H9 (cell line): ENCODE results near the gene NLRX1. TPM values are rescaled to one million over a fixed set of nuclear protein-coding genes. Genes with fewer than 3 reads are reported as not detected.
A peak's percentile ranks its signal among the peaks of the same experiment; 100 is the strongest.

ENCODE experiments used
- DNase-seq: peaks from one replicate; pipeline ENCODE4 v3.0.0-alpha.2; 2017
- H2AFZ ChIP-seq: one replicate; pipeline ENCODE4 v1.6.1; 2013; ENCODE audit warnings: mild to moderate bottlenecking, low read length, control low read depth, moderate library complexity
- H2AK5ac ChIP-seq: 2 replicates; pipeline ENCODE4 v1.6.1; 2013; ENCODE audit warnings: low read length, control low read depth, mixed read lengths; ENCODE audit not compliant: insufficient read length
- H2BK120ac ChIP-seq: one replicate; pipeline ENCODE4 v1.6.1; 2013; ENCODE audit warnings: low read depth, mild to moderate bottlenecking, low read length, control low read depth, inconsistent platforms; ENCODE audit not compliant: poor library complexity, severe bottlenecking
- H2BK12ac ChIP-seq: 2 replicates; pipeline ENCODE4 v1.6.1; 2013; ENCODE audit warnings: low read length, control low read depth, mixed read lengths, low read depth; ENCODE audit not compliant: insufficient read length
- H2BK15ac ChIP-seq: 2 replicates; pipeline ENCODE4 v1.6.1; 2013; ENCODE audit warnings: low read depth, low read length, control low read depth
- H2BK20ac ChIP-seq: one replicate; pipeline ENCODE4 v1.6.1; 2013; ENCODE audit warnings: low read depth, mild to moderate bottlenecking, low read length, control low read depth, inconsistent platforms; ENCODE audit not compliant: poor library complexity, severe bottlenecking
- H2BK5ac ChIP-seq: 2 replicates; pipeline ENCODE4 v1.6.1; 2013; ENCODE audit warnings: low read length, control low read depth, mixed read lengths; ENCODE audit not compliant: insufficient read length
- H3K14ac ChIP-seq: 2 replicates; pipeline ENCODE4 v1.6.1; 2013; ENCODE audit warnings: low read length, control low read depth; ENCODE audit not compliant: insufficient read depth
- H3K18ac ChIP-seq: 2 replicates; pipeline ENCODE4 v1.6.1; 2013; ENCODE audit warnings: low read depth, mild to moderate bottlenecking, mixed read lengths, low read length, control low read depth; ENCODE audit not compliant: insufficient read length
- H3K23ac ChIP-seq: 2 replicates; pipeline ENCODE4 v1.6.1; 2013; ENCODE audit warnings: low read length, control low read depth, mixed read lengths, low read depth; ENCODE audit not compliant: insufficient read length
- H3K23me2 ChIP-seq: 2 replicates; pipeline ENCODE4 v1.6.1; 2013; ENCODE audit warnings: low read depth, mild to moderate bottlenecking, mixed read lengths, low read length, control low read depth; ENCODE audit not compliant: insufficient read length, poor library complexity, severe bottlenecking
- H3K27ac ChIP-seq: 2 replicates; pipeline ENCODE4 v1.5.1; 2013; ENCODE audit warnings: low read length, control low read depth, mixed read lengths, low read depth; ENCODE audit not compliant: insufficient read length
- H3K27me3 ChIP-seq: 2 replicates; pipeline ENCODE4 v1.6.1; 2013; ENCODE audit warnings: low read length, control low read depth, inconsistent platforms; ENCODE audit not compliant: insufficient read depth
- H3K4ac ChIP-seq: 2 replicates; pipeline ENCODE4 v1.6.1; 2013; ENCODE audit warnings: low read depth, mild to moderate bottlenecking, control low read depth, inconsistent platforms, low read length, moderate library complexity
- H3K4me1 ChIP-seq: 2 replicates; pipeline ENCODE4 v1.6.1; 2013; ENCODE audit warnings: low read length, control low read depth, inconsistent platforms; ENCODE audit not compliant: insufficient read depth
- H3K4me2 ChIP-seq: 2 replicates; pipeline ENCODE4 v1.6.1; 2013; ENCODE audit warnings: low read length, control low read depth, mixed read lengths; ENCODE audit not compliant: insufficient read length, insufficient read depth
- H3K56ac ChIP-seq: 2 replicates; pipeline ENCODE4 v1.6.1; 2013; ENCODE audit warnings: low read depth, mild to moderate bottlenecking, mixed read lengths, low read length, control low read depth; ENCODE audit not compliant: insufficient read length
- H3K79me1 ChIP-seq: 2 replicates; pipeline ENCODE4 v1.6.1; 2013; ENCODE audit warnings: low read depth, mild to moderate bottlenecking, moderate library complexity, low read length, control low read depth, inconsistent platforms; ENCODE audit not compliant: insufficient read depth, poor library complexity, severe bottlenecking
- H3K79me2 ChIP-seq: 2 replicates; pipeline ENCODE4 v1.6.1; 2013; ENCODE audit warnings: low read length, control low read depth, inconsistent platforms; ENCODE audit not compliant: insufficient read depth
- H3K9ac ChIP-seq: 2 replicates; pipeline ENCODE4 v1.6.1; 2013; ENCODE audit warnings: low read length, control low read depth, mixed read lengths; ENCODE audit not compliant: insufficient read length; ENCODE audit errors: extremely low read depth
- H3K9me3 ChIP-seq: one replicate; pipeline ENCODE4 v1.6.1; 2013; ENCODE audit warnings: low read depth, low read length, inconsistent platforms; ENCODE audit not compliant: control insufficient read depth
- H3T11ph ChIP-seq: one replicate; pipeline ENCODE4 v1.6.1; 2013; ENCODE audit warnings: mild to moderate bottlenecking, low read length, control low read depth, inconsistent platforms
- H4K20me1 ChIP-seq: one replicate; pipeline ENCODE4 v1.6.1; 2013; ENCODE audit not compliant: control insufficient read depth, insufficient read length, insufficient read depth
- H4K5ac ChIP-seq: 2 replicates; pipeline ENCODE4 v1.6.1; 2013; ENCODE audit warnings: low read depth, mild to moderate bottlenecking, mixed read lengths, low read length, control low read depth; ENCODE audit not compliant: insufficient read length
- H4K8ac ChIP-seq: replicated peaks from 2 replicates; pipeline ENCODE4 v1.6.1; 2013; ENCODE audit warnings: low read length, control low read depth, mixed read lengths, low read depth; ENCODE audit not compliant: insufficient read length
- H4K91ac ChIP-seq: 2 replicates; pipeline ENCODE4 v1.6.1; 2013; ENCODE audit warnings: low read depth, mild to moderate bottlenecking, moderate library complexity, mixed read lengths, low read length, control low read depth; ENCODE audit not compliant: insufficient read length
- H3K27ac Mint-ChIP-seq, 3 experiments: 2 replicates in 2 of 3; 3 replicates in 1 of 3; pipeline ENCODE4 v1.8.0; 2020 to 2021; ENCODE audit warnings: mixed read lengths in 3 of 3, mild to moderate bottlenecking in 1 of 3, moderate library complexity in 1 of 3
- H3K27me3 Mint-ChIP-seq: 2 replicates; pipeline ENCODE4 v1.8.0; 2021; ENCODE audit warnings: low read depth, mild to moderate bottlenecking, moderate library complexity, mixed read lengths
- H3K36me3 Mint-ChIP-seq, 3 experiments: 2 replicates in 2 of 3; 3 replicates in 1 of 3; pipeline ENCODE4 v1.8.0; 2020 to 2021; ENCODE audit warnings: low read depth in 3 of 3, mixed read lengths in 3 of 3; ENCODE audit not compliant: insufficient read depth in 1 of 3
- H3K4me1 Mint-ChIP-seq, 2 experiments: 2 replicates each; pipeline ENCODE4 v1.8.0; 2020; ENCODE audit warnings: mixed read lengths in 2 of 2
- H3K4me3 Mint-ChIP-seq, 2 experiments: 2 replicates in 1 of 2; 3 replicates in 1 of 2; pipeline ENCODE4 v1.8.0; 2020 to 2021; ENCODE audit warnings: mild to moderate bottlenecking in 2 of 2, mixed read lengths in 2 of 2, moderate library complexity in 1 of 2
- H3K9me3 Mint-ChIP-seq, 2 experiments: 2 replicates in 1 of 2; 3 replicates in 1 of 2; pipeline ENCODE4 v1.8.0; 2020; ENCODE audit warnings: mild to moderate bottlenecking in 2 of 2, mixed read lengths in 2 of 2, moderate library complexity in 1 of 2
- CTCF ChIP-seq: fragments of 200-600 bp; sonication (generic); conservative IDR thresholded peaks from 3 replicates; pipeline ENCODE4 v1.8.0; 2021; ENCODE audit warnings: antibody characterized with exemption, mild to moderate bottlenecking
- WGBS: extraction: QIAGEN DNeasy Blood & Tissue Kit; methylation state at CpG from one replicate; pipeline ENCODE4 v1.1.7; 2013; ENCODE audit warnings: missing lambda C conversion rate, low lambda C conversion rate, mixed read lengths; ENCODE audit not compliant: insufficient read length; ENCODE audit errors: extremely low coverage; 5-methylcytosine and 5-hydroxymethylcytosine counted together
- total RNA-seq: library from RNA; stranded (reverse); gene quantifications from 2 replicates; pipeline ENCODE4 v1.2.1, GENCODE V29; 2021

The NLRX1 gene
- total RNA-seq, 1 experiment from 2014 or later = 18.2 TPM

- no peak overlapping the region for H3K23ac ChIP-seq
- no peak overlapping the region for H3K18ac ChIP-seq
- H4K8ac ChIP-seq = no peak overlapping the region
- H4K5ac ChIP-seq = no peak overlapping the region
- no peaks in the 10 kb centered on the region for H3K79me2 ChIP-seq
- no peak overlapping the region for H3K9ac ChIP-seq
- no peak overlapping the region for H3K27ac ChIP-seq
- no peaks in the 10 kb centered on the region; a peak in 2 of 7 replicates for H3K36me3 Mint-ChIP-seq
- H3K27me3 ChIP-seq = peaks cover 20% of the 10 kb centered on the region
- H2AFZ ChIP-seq = no peak overlapping the region
- H3T11ph ChIP-seq = no peak overlapping the region
- H3K9me3 ChIP-seq = no peaks in the 10 kb centered on the region
- peak overlapping the region; percentile 83 for H3K4me2 ChIP-seq
- peaks cover 19 to 32% of the 10 kb centered on the region in 2 experiments for H3K4me1 Mint-ChIP-seq
- H2BK12ac ChIP-seq = no peak overlapping the region
- H2BK120ac ChIP-seq = no peak overlapping the region
- H2AK5ac ChIP-seq = no peak overlapping the region
- no peak overlapping the region for H3K4ac ChIP-seq
- H3K9me3 Mint-ChIP-seq = no peaks in the 10 kb centered on the region
- H4K20me1 ChIP-seq = no peaks in the 10 kb centered on the region
- H3K4me1 ChIP-seq = no peaks in the 10 kb centered on the region; the same call in 1 of the 2 replicates
- H3K27ac Mint-ChIP-seq = no peak overlapping the region
- H3K4me3 Mint-ChIP-seq = peak overlapping the region; percentile 68 to 88
- H3K79me1 ChIP-seq = no peaks in the 10 kb centered on the region
- H3K56ac ChIP-seq = no peak overlapping the region
- no peak overlapping the region for H2BK15ac ChIP-seq
- H3K23me2 ChIP-seq = peaks cover 16% of the 10 kb centered on the region
- WGBS = no CpG with 5 or more reads among the region's 6 CpGs
- no peak overlapping the region for H4K91ac ChIP-seq
- H2BK20ac ChIP-seq = no peak overlapping the region
- DNase-seq = peak; percentile 59
- peaks cover 71% of the 10 kb centered on the region for H3K27me3 Mint-ChIP-seq
- H3K14ac ChIP-seq = no peak overlapping the region
- TF ChIP-seq CTCF = no peak
- no peak overlapping the region for H2BK5ac ChIP-seq
Observed at GRCh38 chr11:119147604-119148333, 20.8 kb upstream of the NLRX1 start.
